ENCODE measurements around the gene MAP7D2. TPM values are rescaled to one million over a fixed set of nuclear protein-coding genes. Genes with fewer than 3 reads are reported as not detected.

The MAP7D2 gene
- total and polyA plus RNA-seq, 4 donors, result 0.16 to 1.5 (median 0.42) TPM

DNA sequence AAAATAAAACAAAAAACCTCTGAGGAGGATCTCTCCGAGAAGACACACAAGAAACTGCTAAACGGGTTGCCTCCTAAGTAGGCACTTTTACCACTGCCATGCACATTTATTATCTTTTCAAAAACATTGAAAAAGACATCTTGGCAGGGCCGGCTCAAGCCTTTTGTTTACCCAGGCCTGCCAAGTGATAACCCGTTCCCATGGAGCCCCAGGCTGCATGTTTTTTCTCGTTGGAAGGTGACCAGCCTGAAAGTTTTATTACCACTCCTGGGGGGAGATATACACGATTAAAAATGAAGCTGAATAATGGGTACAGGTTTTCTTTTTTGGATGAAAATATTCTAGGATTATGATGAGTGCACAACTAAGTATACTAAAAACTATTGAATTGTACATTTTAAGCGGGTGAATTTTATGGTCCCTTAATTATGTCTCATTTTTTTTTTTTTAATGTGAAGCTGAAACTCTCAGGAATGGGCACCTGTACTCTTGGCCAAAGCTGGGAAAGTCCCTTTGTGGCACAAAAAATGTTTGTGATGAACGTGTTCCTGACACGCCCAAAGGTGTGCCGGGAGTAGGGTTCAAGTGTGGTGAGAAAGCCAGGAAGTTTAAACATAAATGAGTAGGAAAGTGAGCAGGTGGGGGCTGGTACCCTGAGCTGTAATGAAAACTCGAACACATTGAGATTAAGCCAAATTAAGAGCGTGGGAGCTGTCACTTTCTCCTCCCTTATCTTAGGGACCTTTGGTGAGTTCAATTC, 1.5 kb upstream of the MAP7D2 start:
- no peak for DNase-seq (ENCODE audit: low spot score)
- Histone ChIP-seq H3K27me3 (ENCODE audit: control insufficient read depth in 4 of 4, insufficient read depth in 4 of 4, low read length in 3 of 4) (peaks cover 0 to 4% (median 0%) of the 10 kb centered on the region in 4 donors), H3K36me3 (ENCODE audit: control insufficient read depth in 4 of 4, insufficient read depth in 3 of 4, low read depth in 1 of 4, low read length in 3 of 4) (no peaks in the 10 kb centered on the region), H3K9ac (ENCODE audit: low read depth in 1 of 2, low read length in 2 of 2) (no peak overlapping the region), H3K9me3 (ENCODE audit: control insufficient read depth in 4 of 4, low read length in 3 of 4) (peaks cover 0 to 8% (median 6%) of the 10 kb centered on the region in 4 donors), H3K27ac (ENCODE audit: low read depth in 1 of 2, low read length in 2 of 2) (no peak overlapping the region), H3K4me1 (ENCODE audit: control insufficient read depth in 4 of 4, insufficient read depth in 4 of 4, low read length in 3 of 4) (peaks cover 2 to 8% (median 5%) of the 10 kb centered on the region in 4 donors), H3K4me3 (ENCODE audit: low read depth in 1 of 3, low read length in 3 of 3) (no peak overlapping the region)
- TF ChIP-seq GABPA (IDR thresholded peaks at IDR 0.05 in 1 of 2, conservative IDR thresholded peaks at IDR 0.05 in 1 of 2) (no peak), SP1 (IDR thresholded peaks at IDR 0.05) (no peak), HNF4G (IDR thresholded peaks at IDR 0.05) (no peak), RXRA (IDR thresholded peaks at IDR 0.05) (no peak), TAF1 (conservative IDR thresholded peaks at IDR 0.05) (no peak), EGR1 (IDR thresholded peaks at IDR 0.05; ENCODE audit: low read depth in 2 of 2) (no peak), FOXA2 (IDR thresholded peaks at IDR 0.05) (no peak), FOXA1 (IDR thresholded peaks at IDR 0.05) (no peak), YY1 (IDR thresholded peaks at IDR 0.05) (no peak), HNF4A (conservative IDR thresholded peaks at IDR 0.05) (no peak), NR2F2 (IDR thresholded peaks at IDR 0.05) (no peak)
- TF ChIP-seq, protein P1, sequence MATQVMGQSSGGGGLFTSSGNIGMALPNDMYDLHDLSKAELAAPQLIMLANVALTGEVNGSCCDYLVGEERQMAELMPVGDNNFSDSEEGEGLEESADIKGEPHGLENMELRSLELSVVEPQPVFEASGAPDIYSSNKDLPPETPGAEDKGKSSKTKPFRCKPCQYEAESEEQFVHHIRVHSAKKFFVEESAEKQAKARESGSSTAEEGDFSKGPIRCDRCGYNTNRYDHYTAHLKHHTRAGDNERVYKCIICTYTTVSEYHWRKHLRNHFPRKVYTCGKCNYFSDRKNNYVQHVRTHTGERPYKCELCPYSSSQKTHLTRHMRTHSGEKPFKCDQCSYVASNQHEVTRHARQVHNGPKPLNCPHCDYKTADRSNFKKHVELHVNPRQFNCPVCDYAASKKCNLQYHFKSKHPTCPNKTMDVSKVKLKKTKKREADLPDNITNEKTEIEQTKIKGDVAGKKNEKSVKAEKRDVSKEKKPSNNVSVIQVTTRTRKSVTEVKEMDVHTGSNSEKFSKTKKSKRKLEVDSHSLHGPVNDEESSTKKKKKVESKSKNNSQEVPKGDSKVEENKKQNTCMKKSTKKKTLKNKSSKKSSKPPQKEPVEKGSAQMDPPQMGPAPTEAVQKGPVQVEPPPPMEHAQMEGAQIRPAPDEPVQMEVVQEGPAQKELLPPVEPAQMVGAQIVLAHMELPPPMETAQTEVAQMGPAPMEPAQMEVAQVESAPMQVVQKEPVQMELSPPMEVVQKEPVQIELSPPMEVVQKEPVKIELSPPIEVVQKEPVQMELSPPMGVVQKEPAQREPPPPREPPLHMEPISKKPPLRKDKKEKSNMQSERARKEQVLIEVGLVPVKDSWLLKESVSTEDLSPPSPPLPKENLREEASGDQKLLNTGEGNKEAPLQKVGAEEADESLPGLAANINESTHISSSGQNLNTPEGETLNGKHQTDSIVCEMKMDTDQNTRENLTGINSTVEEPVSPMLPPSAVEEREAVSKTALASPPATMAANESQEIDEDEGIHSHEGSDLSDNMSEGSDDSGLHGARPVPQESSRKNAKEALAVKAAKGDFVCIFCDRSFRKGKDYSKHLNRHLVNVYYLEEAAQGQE (IDR thresholded peaks at IDR 0.05), result no peak
- TF ChIP-seq, protein P2, sequence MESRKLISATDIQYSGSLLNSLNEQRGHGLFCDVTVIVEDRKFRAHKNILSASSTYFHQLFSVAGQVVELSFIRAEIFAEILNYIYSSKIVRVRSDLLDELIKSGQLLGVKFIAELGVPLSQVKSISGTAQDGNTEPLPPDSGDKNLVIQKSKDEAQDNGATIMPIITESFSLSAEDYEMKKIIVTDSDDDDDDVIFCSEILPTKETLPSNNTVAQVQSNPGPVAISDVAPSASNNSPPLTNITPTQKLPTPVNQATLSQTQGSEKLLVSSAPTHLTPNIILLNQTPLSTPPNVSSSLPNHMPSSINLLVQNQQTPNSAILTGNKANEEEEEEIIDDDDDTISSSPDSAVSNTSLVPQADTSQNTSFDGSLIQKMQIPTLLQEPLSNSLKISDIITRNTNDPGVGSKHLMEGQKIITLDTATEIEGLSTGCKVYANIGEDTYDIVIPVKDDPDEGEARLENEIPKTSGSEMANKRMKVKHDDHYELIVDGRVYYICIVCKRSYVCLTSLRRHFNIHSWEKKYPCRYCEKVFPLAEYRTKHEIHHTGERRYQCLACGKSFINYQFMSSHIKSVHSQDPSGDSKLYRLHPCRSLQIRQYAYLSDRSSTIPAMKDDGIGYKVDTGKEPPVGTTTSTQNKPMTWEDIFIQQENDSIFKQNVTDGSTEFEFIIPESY (IDR thresholded peaks at IDR 0.05), result no peak
- TF ChIP-seq, protein P3, sequence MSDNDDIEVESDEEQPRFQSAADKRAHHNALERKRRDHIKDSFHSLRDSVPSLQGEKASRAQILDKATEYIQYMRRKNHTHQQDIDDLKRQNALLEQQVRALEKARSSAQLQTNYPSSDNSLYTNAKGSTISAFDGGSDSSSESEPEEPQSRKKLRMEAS (IDR thresholded peaks at IDR 0.05), result no peak
- TF ChIP-seq, protein P4, sequence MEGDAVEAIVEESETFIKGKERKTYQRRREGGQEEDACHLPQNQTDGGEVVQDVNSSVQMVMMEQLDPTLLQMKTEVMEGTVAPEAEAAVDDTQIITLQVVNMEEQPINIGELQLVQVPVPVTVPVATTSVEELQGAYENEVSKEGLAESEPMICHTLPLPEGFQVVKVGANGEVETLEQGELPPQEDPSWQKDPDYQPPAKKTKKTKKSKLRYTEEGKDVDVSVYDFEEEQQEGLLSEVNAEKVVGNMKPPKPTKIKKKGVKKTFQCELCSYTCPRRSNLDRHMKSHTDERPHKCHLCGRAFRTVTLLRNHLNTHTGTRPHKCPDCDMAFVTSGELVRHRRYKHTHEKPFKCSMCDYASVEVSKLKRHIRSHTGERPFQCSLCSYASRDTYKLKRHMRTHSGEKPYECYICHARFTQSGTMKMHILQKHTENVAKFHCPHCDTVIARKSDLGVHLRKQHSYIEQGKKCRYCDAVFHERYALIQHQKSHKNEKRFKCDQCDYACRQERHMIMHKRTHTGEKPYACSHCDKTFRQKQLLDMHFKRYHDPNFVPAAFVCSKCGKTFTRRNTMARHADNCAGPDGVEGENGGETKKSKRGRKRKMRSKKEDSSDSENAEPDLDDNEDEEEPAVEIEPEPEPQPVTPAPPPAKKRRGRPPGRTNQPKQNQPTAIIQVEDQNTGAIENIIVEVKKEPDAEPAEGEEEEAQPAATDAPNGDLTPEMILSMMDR (IDR thresholded peaks at IDR 0.05; ENCODE audit: low read depth, low read length, missing input control), result no peak
- TF ChIP-seq, protein P5, sequence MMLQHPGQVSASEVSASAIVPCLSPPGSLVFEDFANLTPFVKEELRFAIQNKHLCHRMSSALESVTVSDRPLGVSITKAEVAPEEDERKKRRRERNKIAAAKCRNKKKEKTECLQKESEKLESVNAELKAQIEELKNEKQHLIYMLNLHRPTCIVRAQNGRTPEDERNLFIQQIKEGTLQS (IDR thresholded peaks at IDR 0.05), result no peak
- 45% methylated on average over 12 of the region's 12 CpGs for WGBS
